H9 (cell line): ENCODE data around the gene PYGO2. TPM values are rescaled to one million over a fixed set of nuclear protein-coding genes. Genes with fewer than 3 reads are reported as not detected.

Experiments
- DNase-seq: peaks from one replicate; pipeline ENCODE4 v3.0.0-alpha.2; 2017
- H2AFZ ChIP-seq: one replicate; pipeline ENCODE4 v1.6.1; 2013; ENCODE audit warnings: mild to moderate bottlenecking, low read length, control low read depth, moderate library complexity
- H2AK5ac ChIP-seq: 2 replicates; pipeline ENCODE4 v1.6.1; 2013; ENCODE audit warnings: low read length, control low read depth, mixed read lengths; ENCODE audit not compliant: insufficient read length
- H2BK120ac ChIP-seq: one replicate; pipeline ENCODE4 v1.6.1; 2013; ENCODE audit warnings: low read depth, mild to moderate bottlenecking, low read length, control low read depth, inconsistent platforms; ENCODE audit not compliant: poor library complexity, severe bottlenecking
- H2BK12ac ChIP-seq: 2 replicates; pipeline ENCODE4 v1.6.1; 2013; ENCODE audit warnings: low read length, control low read depth, mixed read lengths, low read depth; ENCODE audit not compliant: insufficient read length
- H2BK15ac ChIP-seq: 2 replicates; pipeline ENCODE4 v1.6.1; 2013; ENCODE audit warnings: low read depth, low read length, control low read depth
- H2BK20ac ChIP-seq: one replicate; pipeline ENCODE4 v1.6.1; 2013; ENCODE audit warnings: low read depth, mild to moderate bottlenecking, low read length, control low read depth, inconsistent platforms; ENCODE audit not compliant: poor library complexity, severe bottlenecking
- H2BK5ac ChIP-seq: 2 replicates; pipeline ENCODE4 v1.6.1; 2013; ENCODE audit warnings: low read length, control low read depth, mixed read lengths; ENCODE audit not compliant: insufficient read length
- H3K14ac ChIP-seq: 2 replicates; pipeline ENCODE4 v1.6.1; 2013; ENCODE audit warnings: low read length, control low read depth; ENCODE audit not compliant: insufficient read depth
- H3K18ac ChIP-seq: 2 replicates; pipeline ENCODE4 v1.6.1; 2013; ENCODE audit warnings: low read depth, mild to moderate bottlenecking, mixed read lengths, low read length, control low read depth; ENCODE audit not compliant: insufficient read length
- H3K23ac ChIP-seq: 2 replicates; pipeline ENCODE4 v1.6.1; 2013; ENCODE audit warnings: low read length, control low read depth, mixed read lengths, low read depth; ENCODE audit not compliant: insufficient read length
- H3K23me2 ChIP-seq: 2 replicates; pipeline ENCODE4 v1.6.1; 2013; ENCODE audit warnings: low read depth, mild to moderate bottlenecking, mixed read lengths, low read length, control low read depth; ENCODE audit not compliant: insufficient read length, poor library complexity, severe bottlenecking
- H3K27ac ChIP-seq: 2 replicates; pipeline ENCODE4 v1.5.1; 2013; ENCODE audit warnings: low read length, control low read depth, mixed read lengths, low read depth; ENCODE audit not compliant: insufficient read length
- H3K27me3 ChIP-seq: 2 replicates; pipeline ENCODE4 v1.6.1; 2013; ENCODE audit warnings: low read length, control low read depth, inconsistent platforms; ENCODE audit not compliant: insufficient read depth
- H3K4ac ChIP-seq: 2 replicates; pipeline ENCODE4 v1.6.1; 2013; ENCODE audit warnings: low read depth, mild to moderate bottlenecking, control low read depth, inconsistent platforms, low read length, moderate library complexity
- H3K4me1 ChIP-seq: 2 replicates; pipeline ENCODE4 v1.6.1; 2013; ENCODE audit warnings: low read length, control low read depth, inconsistent platforms; ENCODE audit not compliant: insufficient read depth
- H3K4me2 ChIP-seq: 2 replicates; pipeline ENCODE4 v1.6.1; 2013; ENCODE audit warnings: low read length, control low read depth, mixed read lengths; ENCODE audit not compliant: insufficient read length, insufficient read depth
- H3K56ac ChIP-seq: 2 replicates; pipeline ENCODE4 v1.6.1; 2013; ENCODE audit warnings: low read depth, mild to moderate bottlenecking, mixed read lengths, low read length, control low read depth; ENCODE audit not compliant: insufficient read length
- H3K79me1 ChIP-seq: 2 replicates; pipeline ENCODE4 v1.6.1; 2013; ENCODE audit warnings: low read depth, mild to moderate bottlenecking, moderate library complexity, low read length, control low read depth, inconsistent platforms; ENCODE audit not compliant: insufficient read depth, poor library complexity, severe bottlenecking
- H3K79me2 ChIP-seq: 2 replicates; pipeline ENCODE4 v1.6.1; 2013; ENCODE audit warnings: low read length, control low read depth, inconsistent platforms; ENCODE audit not compliant: insufficient read depth
- H3K9ac ChIP-seq: 2 replicates; pipeline ENCODE4 v1.6.1; 2013; ENCODE audit warnings: low read length, control low read depth, mixed read lengths; ENCODE audit not compliant: insufficient read length; ENCODE audit errors: extremely low read depth
- H3K9me3 ChIP-seq: one replicate; pipeline ENCODE4 v1.6.1; 2013; ENCODE audit warnings: low read depth, low read length, inconsistent platforms; ENCODE audit not compliant: control insufficient read depth
- H3T11ph ChIP-seq: one replicate; pipeline ENCODE4 v1.6.1; 2013; ENCODE audit warnings: mild to moderate bottlenecking, low read length, control low read depth, inconsistent platforms
- H4K20me1 ChIP-seq: one replicate; pipeline ENCODE4 v1.6.1; 2013; ENCODE audit not compliant: control insufficient read depth, insufficient read length, insufficient read depth
- H4K5ac ChIP-seq: 2 replicates; pipeline ENCODE4 v1.6.1; 2013; ENCODE audit warnings: low read depth, mild to moderate bottlenecking, mixed read lengths, low read length, control low read depth; ENCODE audit not compliant: insufficient read length
- H4K8ac ChIP-seq: replicated peaks from 2 replicates; pipeline ENCODE4 v1.6.1; 2013; ENCODE audit warnings: low read length, control low read depth, mixed read lengths, low read depth; ENCODE audit not compliant: insufficient read length
- H4K91ac ChIP-seq: 2 replicates; pipeline ENCODE4 v1.6.1; 2013; ENCODE audit warnings: low read depth, mild to moderate bottlenecking, moderate library complexity, mixed read lengths, low read length, control low read depth; ENCODE audit not compliant: insufficient read length
- H3K27ac Mint-ChIP-seq, 3 experiments: 2 replicates in 2 of 3; 3 replicates in 1 of 3; pipeline ENCODE4 v1.8.0; 2020 to 2021; ENCODE audit warnings: mixed read lengths in 3 of 3, mild to moderate bottlenecking in 1 of 3, moderate library complexity in 1 of 3
- H3K27me3 Mint-ChIP-seq: 2 replicates; pipeline ENCODE4 v1.8.0; 2021; ENCODE audit warnings: low read depth, mild to moderate bottlenecking, moderate library complexity, mixed read lengths
- H3K36me3 Mint-ChIP-seq, 3 experiments: 2 replicates in 2 of 3; 3 replicates in 1 of 3; pipeline ENCODE4 v1.8.0; 2020 to 2021; ENCODE audit warnings: low read depth in 3 of 3, mixed read lengths in 3 of 3; ENCODE audit not compliant: insufficient read depth in 1 of 3
- H3K4me1 Mint-ChIP-seq, 2 experiments: 2 replicates each; pipeline ENCODE4 v1.8.0; 2020; ENCODE audit warnings: mixed read lengths in 2 of 2
- H3K4me3 Mint-ChIP-seq, 2 experiments: 2 replicates in 1 of 2; 3 replicates in 1 of 2; pipeline ENCODE4 v1.8.0; 2020 to 2021; ENCODE audit warnings: mild to moderate bottlenecking in 2 of 2, mixed read lengths in 2 of 2, moderate library complexity in 1 of 2
- H3K9me3 Mint-ChIP-seq, 2 experiments: 2 replicates in 1 of 2; 3 replicates in 1 of 2; pipeline ENCODE4 v1.8.0; 2020; ENCODE audit warnings: mild to moderate bottlenecking in 2 of 2, mixed read lengths in 2 of 2, moderate library complexity in 1 of 2
- CTCF ChIP-seq: fragments of 200-600 bp; sonication (generic); conservative IDR thresholded peaks from 3 replicates; pipeline ENCODE4 v1.8.0; 2021; ENCODE audit warnings: antibody characterized with exemption, mild to moderate bottlenecking
- WGBS: extraction: QIAGEN DNeasy Blood & Tissue Kit; methylation state at CpG from one replicate; pipeline ENCODE4 v1.1.7; 2013; ENCODE audit warnings: missing lambda C conversion rate, low lambda C conversion rate, mixed read lengths; ENCODE audit not compliant: insufficient read length; ENCODE audit errors: extremely low coverage; 5-methylcytosine and 5-hydroxymethylcytosine counted together
- total RNA-seq: library from RNA; stranded (reverse); gene quantifications from 2 replicates; pipeline ENCODE4 v1.2.1, GENCODE V29; 2021

Gene PYGO2
- total RNA-seq, 1 experiment from 2014 or later: 38.7 TPM

DNA sequence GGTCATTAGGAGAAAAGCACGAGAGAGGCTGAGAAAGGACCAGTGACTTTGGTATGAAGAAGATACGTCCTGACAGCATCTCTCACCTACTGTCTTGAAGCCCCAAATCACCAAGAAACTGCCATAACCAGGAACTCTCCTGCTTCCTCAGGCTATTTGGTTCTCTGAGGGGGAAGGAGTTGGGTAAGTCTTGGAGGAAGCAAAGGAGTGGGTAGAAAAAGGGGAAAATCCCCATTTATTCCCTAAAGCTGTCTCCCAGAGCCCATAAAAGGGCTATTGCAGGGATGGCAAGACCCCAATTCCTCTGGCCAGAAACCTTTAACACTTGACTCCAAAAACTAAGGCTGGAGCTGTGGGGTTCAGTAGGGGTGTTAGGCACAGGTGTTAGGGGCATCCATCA, 3.5 kb downstream of the PYGO2 start:
- Histone ChIP-seq H3K79me1 (no peaks in the 10 kb centered on the region), H3K27ac (no peak overlapping the region), H2BK120ac (no peak overlapping the region), H4K20me1 (no peaks in the 10 kb centered on the region), H3K9me3 (no peaks in the 10 kb centered on the region), H3K23ac (no peak overlapping the region), H2BK5ac (no peak overlapping the region), H3K4me1 (peaks cover 6% of the 10 kb centered on the region; the same call in 1 of the 2 replicates), H2BK15ac (no peak overlapping the region), H3K27me3 (no peaks in the 10 kb centered on the region), H2BK12ac (no peak overlapping the region), H2AFZ (no peak overlapping the region), H3K4me2 (no peak overlapping the region), H3T11ph (no peak overlapping the region), H3K18ac (no peak overlapping the region), H4K8ac (no peak overlapping the region), H3K9ac (no peak overlapping the region), H3K4ac (no peak overlapping the region), H3K79me2 (no peaks in the 10 kb centered on the region; the same call in 1 of the 2 replicates), H4K5ac (no peak overlapping the region), H2BK20ac (no peak overlapping the region), H2AK5ac (no peak overlapping the region), H3K14ac (no peak overlapping the region), H3K23me2 (peaks cover 16% of the 10 kb centered on the region), H4K91ac (no peak overlapping the region), H3K56ac (no peak overlapping the region)
- H3K9me3 Mint-ChIP-seq: no peaks in the 10 kb centered on the region
- WGBS: no CpG with 5 or more reads among the region's 2 CpGs
- peaks cover 7 to 36% (median 24%) of the 10 kb centered on the region in 3 experiments; a peak in 6 of 7 replicates for H3K36me3 Mint-ChIP-seq
- no peaks in the 10 kb centered on the region for H3K27me3 Mint-ChIP-seq
- DNase-seq: no peak
- no peak for TF ChIP-seq CTCF
- no peak overlapping the region for H3K27ac Mint-ChIP-seq
- H3K4me1 Mint-ChIP-seq: peaks cover 62 to 70% of the 10 kb centered on the region in 2 experiments
- H3K4me3 Mint-ChIP-seq: no peak overlapping the region
